ENCODE results near the gene ZDHHC6. TPM values are rescaled to one million over a fixed set of nuclear protein-coding genes. Genes with fewer than 3 reads are reported as not detected.

The ZDHHC6 gene
- polyA plus RNA-seq, 1 donor from 2014 or later = 50.5 TPM

DNA sequence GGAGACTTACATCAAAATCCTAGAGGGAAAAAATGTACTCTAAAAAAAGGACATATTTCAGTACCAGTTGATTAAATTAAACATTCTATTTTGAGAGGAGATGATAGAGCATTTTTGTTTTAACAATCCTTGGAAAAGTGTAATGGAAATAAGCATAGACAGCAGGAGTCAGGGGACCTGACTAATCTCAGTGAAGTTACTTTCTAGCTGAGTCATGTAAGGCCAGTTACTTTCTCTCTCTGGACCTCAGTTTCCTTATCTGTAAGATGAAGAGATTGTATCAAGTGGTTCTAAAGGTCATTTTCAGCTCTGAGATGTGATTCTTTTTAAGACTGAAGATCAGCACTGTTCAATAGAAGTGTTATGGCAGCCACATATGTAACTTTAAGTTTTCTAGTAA is 44.4 kb upstream of the ZDHHC6 start:
- H3K36me3 ChIP-seq (ENCODE audit: insufficient read depth, low read length) = no peaks in the 10 kb centered on the region
- TF ChIP-seq MXI1 (conservative IDR thresholded peaks at IDR 0.05; ENCODE audit: poor library complexity, severe bottlenecking) (no peak), EP300 (conservative IDR thresholded peaks at IDR 0.05; ENCODE audit: poor library complexity, severe bottlenecking) (no peak), RAD21 (conservative IDR thresholded peaks at IDR 0.05) (no peak), SMC3 (conservative IDR thresholded peaks at IDR 0.05; ENCODE audit: poor library complexity) (no peak), EZH2 (IDR thresholded peaks at IDR 0.05; ENCODE audit: borderline replicate concordance, insufficient read depth, low read length, poor library complexity, severe bottlenecking) (no peak), POLR2AphosphoS5 (IDR thresholded peaks at IDR 0.05) (no peak), TAF1 (IDR thresholded peaks at IDR 0.05; ENCODE audit: low read depth) (no peak)
- TF ChIP-seq, protein P1, sequence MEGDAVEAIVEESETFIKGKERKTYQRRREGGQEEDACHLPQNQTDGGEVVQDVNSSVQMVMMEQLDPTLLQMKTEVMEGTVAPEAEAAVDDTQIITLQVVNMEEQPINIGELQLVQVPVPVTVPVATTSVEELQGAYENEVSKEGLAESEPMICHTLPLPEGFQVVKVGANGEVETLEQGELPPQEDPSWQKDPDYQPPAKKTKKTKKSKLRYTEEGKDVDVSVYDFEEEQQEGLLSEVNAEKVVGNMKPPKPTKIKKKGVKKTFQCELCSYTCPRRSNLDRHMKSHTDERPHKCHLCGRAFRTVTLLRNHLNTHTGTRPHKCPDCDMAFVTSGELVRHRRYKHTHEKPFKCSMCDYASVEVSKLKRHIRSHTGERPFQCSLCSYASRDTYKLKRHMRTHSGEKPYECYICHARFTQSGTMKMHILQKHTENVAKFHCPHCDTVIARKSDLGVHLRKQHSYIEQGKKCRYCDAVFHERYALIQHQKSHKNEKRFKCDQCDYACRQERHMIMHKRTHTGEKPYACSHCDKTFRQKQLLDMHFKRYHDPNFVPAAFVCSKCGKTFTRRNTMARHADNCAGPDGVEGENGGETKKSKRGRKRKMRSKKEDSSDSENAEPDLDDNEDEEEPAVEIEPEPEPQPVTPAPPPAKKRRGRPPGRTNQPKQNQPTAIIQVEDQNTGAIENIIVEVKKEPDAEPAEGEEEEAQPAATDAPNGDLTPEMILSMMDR (IDR thresholded peaks at IDR 0.05; ENCODE audit: poor library complexity, severe bottlenecking) = no peak
- TF ChIP-seq, protein P2, sequence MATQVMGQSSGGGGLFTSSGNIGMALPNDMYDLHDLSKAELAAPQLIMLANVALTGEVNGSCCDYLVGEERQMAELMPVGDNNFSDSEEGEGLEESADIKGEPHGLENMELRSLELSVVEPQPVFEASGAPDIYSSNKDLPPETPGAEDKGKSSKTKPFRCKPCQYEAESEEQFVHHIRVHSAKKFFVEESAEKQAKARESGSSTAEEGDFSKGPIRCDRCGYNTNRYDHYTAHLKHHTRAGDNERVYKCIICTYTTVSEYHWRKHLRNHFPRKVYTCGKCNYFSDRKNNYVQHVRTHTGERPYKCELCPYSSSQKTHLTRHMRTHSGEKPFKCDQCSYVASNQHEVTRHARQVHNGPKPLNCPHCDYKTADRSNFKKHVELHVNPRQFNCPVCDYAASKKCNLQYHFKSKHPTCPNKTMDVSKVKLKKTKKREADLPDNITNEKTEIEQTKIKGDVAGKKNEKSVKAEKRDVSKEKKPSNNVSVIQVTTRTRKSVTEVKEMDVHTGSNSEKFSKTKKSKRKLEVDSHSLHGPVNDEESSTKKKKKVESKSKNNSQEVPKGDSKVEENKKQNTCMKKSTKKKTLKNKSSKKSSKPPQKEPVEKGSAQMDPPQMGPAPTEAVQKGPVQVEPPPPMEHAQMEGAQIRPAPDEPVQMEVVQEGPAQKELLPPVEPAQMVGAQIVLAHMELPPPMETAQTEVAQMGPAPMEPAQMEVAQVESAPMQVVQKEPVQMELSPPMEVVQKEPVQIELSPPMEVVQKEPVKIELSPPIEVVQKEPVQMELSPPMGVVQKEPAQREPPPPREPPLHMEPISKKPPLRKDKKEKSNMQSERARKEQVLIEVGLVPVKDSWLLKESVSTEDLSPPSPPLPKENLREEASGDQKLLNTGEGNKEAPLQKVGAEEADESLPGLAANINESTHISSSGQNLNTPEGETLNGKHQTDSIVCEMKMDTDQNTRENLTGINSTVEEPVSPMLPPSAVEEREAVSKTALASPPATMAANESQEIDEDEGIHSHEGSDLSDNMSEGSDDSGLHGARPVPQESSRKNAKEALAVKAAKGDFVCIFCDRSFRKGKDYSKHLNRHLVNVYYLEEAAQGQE (IDR thresholded peaks at IDR 0.05; ENCODE audit: borderline replicate concordance) = no peak
- no peaks in the 10 kb centered on the region for H3K79me2 ChIP-seq (replicated peaks; ENCODE audit: insufficient read depth, low read length)
- H3K4me2 ChIP-seq (ENCODE audit: low read length) = no peak overlapping the region
- H3K27me3 ChIP-seq (ENCODE audit: insufficient read depth, low read depth, low read length) = no peaks in the 10 kb centered on the region
- H3K9me3 ChIP-seq (ENCODE audit: low read length) = no peaks in the 10 kb centered on the region
- H3K4me3 ChIP-seq (ENCODE audit: low read length) = no peak overlapping the region
- H3K9me2 ChIP-seq (ENCODE audit: insufficient read depth, low read length) = no peaks in the 10 kb centered on the region
- H3K9ac ChIP-seq (ENCODE audit: low read length) = no peak overlapping the region
- H3F3A ChIP-seq (ENCODE audit: insufficient read depth, low read length, poor library complexity, severe bottlenecking) = no peaks in the 10 kb centered on the region
- no peaks in the 10 kb centered on the region for H4K20me1 ChIP-seq (ENCODE audit: insufficient read depth)
- no peak overlapping the region for H3K27ac ChIP-seq (ENCODE audit: low read length)
- H2AFZ ChIP-seq (ENCODE audit: low read depth, low read length) = no peak overlapping the region

DNA sequence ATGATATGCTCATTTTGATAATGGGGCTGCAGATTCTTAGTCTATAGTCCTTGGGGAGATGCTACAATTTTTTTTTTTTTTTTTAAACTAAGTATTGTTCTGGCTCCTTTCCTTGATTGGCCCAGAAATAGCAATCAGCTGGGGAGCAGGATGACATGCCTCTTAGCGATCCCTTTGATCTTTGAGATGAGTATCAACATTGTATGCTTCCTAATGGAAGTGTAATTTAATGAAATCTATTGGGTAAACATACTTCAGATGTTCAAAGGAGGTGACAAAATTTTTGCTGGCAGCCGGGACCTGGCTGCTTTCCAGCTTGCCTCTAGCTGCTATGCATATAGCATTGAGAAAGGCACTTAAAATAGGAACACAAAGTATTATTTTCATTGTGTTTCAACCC is 43.8 kb upstream of the ZDHHC6 start:
- Histone ChIP-seq H2AFZ (ENCODE audit: low read depth, low read length) (no peak overlapping the region), H3K4me3 (ENCODE audit: low read length) (no peak overlapping the region), H3K9me2 (ENCODE audit: insufficient read depth, low read length) (no peaks in the 10 kb centered on the region), H4K20me1 (ENCODE audit: insufficient read depth) (no peaks in the 10 kb centered on the region), H3K27ac (ENCODE audit: low read length) (no peak overlapping the region), H3K27me3 (ENCODE audit: insufficient read depth, low read depth, low read length) (no peaks in the 10 kb centered on the region), H3K36me3 (ENCODE audit: insufficient read depth, low read length) (no peaks in the 10 kb centered on the region), H3K4me2 (ENCODE audit: low read length) (no peak overlapping the region), H3F3A (ENCODE audit: insufficient read depth, low read length, poor library complexity, severe bottlenecking) (no peaks in the 10 kb centered on the region), H3K9ac (ENCODE audit: low read length) (no peak overlapping the region), H3K9me3 (ENCODE audit: low read length) (no peaks in the 10 kb centered on the region), H3K79me2 (replicated peaks; ENCODE audit: insufficient read depth, low read length) (no peaks in the 10 kb centered on the region)
- TF ChIP-seq POLR2AphosphoS5 (IDR thresholded peaks at IDR 0.05) (no peak), EZH2 (IDR thresholded peaks at IDR 0.05; ENCODE audit: borderline replicate concordance, insufficient read depth, low read length, poor library complexity, severe bottlenecking) (no peak), TAF1 (IDR thresholded peaks at IDR 0.05; ENCODE audit: low read depth) (no peak), SMC3 (conservative IDR thresholded peaks at IDR 0.05; ENCODE audit: poor library complexity) (no peak)
- TF ChIP-seq, protein P1 (IDR thresholded peaks at IDR 0.05; ENCODE audit: poor library complexity, severe bottlenecking) = no peak
